Measurements from ENCODE around the gene CREB3.

DNA sequence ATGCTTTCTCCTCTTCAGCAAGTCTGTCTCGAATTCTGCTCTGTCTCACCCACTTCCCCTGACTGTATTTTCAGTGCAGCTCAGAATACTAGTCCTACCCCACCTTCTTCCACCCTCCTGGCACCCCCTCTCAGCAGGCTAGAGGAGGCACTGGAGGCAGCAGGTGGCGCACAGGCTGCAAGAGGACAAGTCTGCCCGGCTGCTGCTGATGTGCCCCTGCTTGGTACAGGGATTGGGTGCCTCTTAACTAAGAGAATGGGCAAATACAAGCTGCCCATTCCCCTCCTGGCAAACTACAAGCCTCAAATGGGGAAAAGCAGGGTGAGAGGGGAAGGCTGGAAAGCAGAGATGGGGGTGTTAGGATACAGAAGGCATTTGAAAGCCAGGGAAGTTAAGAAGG lies 5.5 kb upstream of the CREB3 start:
- TF ChIP-seq, protein P1, sequence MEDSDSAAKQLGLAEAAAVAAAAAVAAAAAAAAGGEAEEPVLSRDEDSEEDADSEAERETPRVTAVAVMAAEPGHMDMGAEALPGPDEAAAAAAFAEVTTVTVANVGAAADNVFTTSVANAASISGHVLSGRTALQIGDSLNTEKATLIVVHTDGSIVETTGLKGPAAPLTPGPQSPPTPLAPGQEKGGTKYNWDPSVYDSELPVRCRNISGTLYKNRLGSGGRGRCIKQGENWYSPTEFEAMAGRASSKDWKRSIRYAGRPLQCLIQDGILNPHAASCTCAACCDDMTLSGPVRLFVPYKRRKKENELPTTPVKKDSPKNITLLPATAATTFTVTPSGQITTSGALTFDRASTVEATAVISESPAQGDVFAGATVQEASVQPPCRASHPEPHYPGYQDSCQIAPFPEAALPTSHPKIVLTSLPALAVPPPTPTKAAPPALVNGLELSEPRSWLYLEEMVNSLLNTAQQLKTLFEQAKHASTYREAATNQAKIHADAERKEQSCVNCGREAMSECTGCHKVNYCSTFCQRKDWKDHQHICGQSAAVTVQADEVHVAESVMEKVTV (CRISPR knock-in tag; IDR thresholded peaks at IDR 0.05): no peak
- TF ChIP-seq CTCF (IDR thresholded peaks at IDR 0.05 in 2 of 3, conservative IDR thresholded peaks at IDR 0.05 in 1 of 3; ENCODE audit: insufficient read depth in 2 of 3, low read depth in 1 of 3, low read length in 3 of 3) (no peak), U2AF1 (optimal IDR thresholded peaks at IDR 0.05; ENCODE audit: low read depth, low read length) (no peak), ZSCAN29 (IDR thresholded peaks at IDR 0.05) (no peak), FOXK1 (CRISPR knock-in tag; IDR thresholded peaks at IDR 0.05; ENCODE audit: borderline replicate concordance) (no peak), FOXO4 (CRISPR knock-in tag; IDR thresholded peaks at IDR 0.05) (no peak)
